Loucy (cell line): ENCODE measurements around the gene KRTAP21-2.
"Not testable (repeated sequence)": the region's sequence is repeated elsewhere in the genome, so short reads cannot be mapped to it uniquely, and the experiment has no call there.

Experiments
- H2AFZ ChIP-seq: fragments of 200-600 bp; sonication (generic); 2 replicates; pipeline ENCODE4 v1.6.0; 2016; ENCODE audit warnings: antibody characterized with exemption, mild to moderate bottlenecking, low read length, moderate library complexity
- H3F3A ChIP-seq: fragments of 200-600 bp; 2 replicates; pipeline ENCODE4 v1.6.0; 2016; ENCODE audit warnings: antibody characterized with exemption, low read depth, mild to moderate bottlenecking
- H3K27me3 ChIP-seq: fragments of 200-600 bp; sonication (generic); 2 replicates; pipeline ENCODE4 v1.6.1; 2014; ENCODE audit warnings: low read length, mild to moderate bottlenecking; ENCODE audit not compliant: insufficient read depth, poor library complexity, severe bottlenecking
- H3K36me3 ChIP-seq: fragments of 200-600 bp; sonication (generic); 2 replicates; pipeline ENCODE4 v1.6.1; 2016; ENCODE audit warnings: low read length; ENCODE audit not compliant: insufficient read depth
- H3K4me1 ChIP-seq: fragments of 200-600 bp; sonication (generic); 2 replicates; pipeline ENCODE4 v1.5.1; 2014; ENCODE audit warnings: low read length, mild to moderate bottlenecking; ENCODE audit not compliant: insufficient read depth, poor library complexity, severe bottlenecking
- H3K4me2 ChIP-seq: fragments of 200-600 bp; sonication (generic); 2 replicates; pipeline ENCODE4 v1.6.0; 2014; ENCODE audit warnings: antibody characterized with exemption, low read length, low read depth, mild to moderate bottlenecking; ENCODE audit not compliant: poor library complexity, severe bottlenecking
- H3K4me3 ChIP-seq: fragments of 200-600 bp; sonication (generic); 2 replicates; pipeline ENCODE4 v1.5.1; 2014; ENCODE audit warnings: low read length, mild to moderate bottlenecking, mixed read lengths; ENCODE audit not compliant: poor library complexity, severe bottlenecking
- H3K79me2 ChIP-seq: fragments of 200-600 bp; sonication (generic); 2 replicates; pipeline ENCODE4 v1.6.1; 2014; ENCODE audit warnings: low read length; ENCODE audit not compliant: insufficient read depth
- H3K9ac ChIP-seq: fragments of 200-600 bp; sonication (generic); 2 replicates; pipeline ENCODE4 v1.6.0; 2014; ENCODE audit warnings: mild to moderate bottlenecking, low read depth, low read length, moderate library complexity; ENCODE audit not compliant: poor library complexity, severe bottlenecking
- H3K9me2 ChIP-seq: fragments of 200-600 bp; sonication (generic); replicated peaks from 2 replicates; pipeline ENCODE4 v1.6.1; 2016; ENCODE audit warnings: low read depth, low read length, mixed read lengths
- H3K9me3 ChIP-seq: fragments of 200-600 bp; sonication (generic); 2 replicates; pipeline ENCODE4 v1.6.1; 2014; ENCODE audit warnings: mild to moderate bottlenecking, antibody characterized with exemption, low read length, low read depth; ENCODE audit not compliant: insufficient read depth
- H4K20me1 ChIP-seq: fragments of 200-600 bp; sonication (generic); 2 replicates; pipeline ENCODE4 v1.6.0; 2014; ENCODE audit warnings: antibody characterized with exemption, low read length, mild to moderate bottlenecking; ENCODE audit not compliant: insufficient read depth, poor library complexity, severe bottlenecking
- EZH2phosphoT487 ChIP-seq: fragments of 200-600 bp; IDR thresholded peaks from 2 replicates; pipeline ENCODE4 v1.6.1; 2018; ENCODE audit warnings: antibody characterized with exemption, mild to moderate bottlenecking, moderate library complexity, borderline replicate concordance
- TF ChIP-seq, protein P1 (sequence below): fragments of 200-600 bp; sonication (generic); conservative IDR thresholded peaks from 2 replicates; pipeline ENCODE4 v1.5.1; 2014; ENCODE audit warnings: mild to moderate bottlenecking, antibody characterized with exemption, low read length

KRTAP21-2 gene

DNA sequence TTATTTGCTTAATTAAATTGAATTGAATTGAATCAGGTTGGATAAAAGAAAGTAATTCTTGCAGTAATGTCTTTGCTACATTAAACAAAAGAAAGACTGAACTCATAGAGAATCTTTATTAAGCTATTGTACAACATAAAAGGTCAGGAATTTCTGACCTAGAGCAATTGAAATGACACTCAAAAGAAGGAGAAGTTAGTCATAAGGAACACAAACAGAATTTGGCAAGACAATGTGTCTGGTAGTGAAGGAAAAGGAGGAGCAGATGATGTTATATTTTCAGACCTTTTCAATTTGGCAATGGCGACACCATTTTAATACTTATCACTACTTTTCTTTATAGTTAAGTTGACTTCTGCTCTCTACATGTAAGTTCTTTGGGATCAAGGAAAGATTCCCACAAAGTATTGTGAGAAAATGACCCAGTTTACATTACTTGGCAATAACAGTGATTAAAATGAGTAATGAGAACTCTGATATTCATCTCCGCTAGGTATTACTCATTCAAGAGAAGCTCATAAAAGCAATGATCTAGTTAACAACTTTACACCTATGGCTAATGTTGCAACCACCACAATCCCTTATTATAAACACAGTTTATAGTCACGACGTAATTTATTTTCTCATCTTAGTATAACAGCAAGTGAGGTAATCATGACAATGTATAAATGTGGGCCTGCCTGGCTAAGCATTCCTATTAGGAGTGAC, 22.8 kb upstream of the KRTAP21-2 start:
- H3K9ac ChIP-seq: no peak overlapping the region
- H3K27me3 ChIP-seq: no peaks in the 10 kb centered on the region
- H3K4me3 ChIP-seq: no peak overlapping the region
- H4K20me1 ChIP-seq: no peaks in the 10 kb centered on the region
- H2AFZ ChIP-seq: no peak overlapping the region
- no peaks in the 10 kb centered on the region for H3K4me1 ChIP-seq
- no peak overlapping the region for H3K4me2 ChIP-seq
- TF ChIP-seq, protein P1, sequence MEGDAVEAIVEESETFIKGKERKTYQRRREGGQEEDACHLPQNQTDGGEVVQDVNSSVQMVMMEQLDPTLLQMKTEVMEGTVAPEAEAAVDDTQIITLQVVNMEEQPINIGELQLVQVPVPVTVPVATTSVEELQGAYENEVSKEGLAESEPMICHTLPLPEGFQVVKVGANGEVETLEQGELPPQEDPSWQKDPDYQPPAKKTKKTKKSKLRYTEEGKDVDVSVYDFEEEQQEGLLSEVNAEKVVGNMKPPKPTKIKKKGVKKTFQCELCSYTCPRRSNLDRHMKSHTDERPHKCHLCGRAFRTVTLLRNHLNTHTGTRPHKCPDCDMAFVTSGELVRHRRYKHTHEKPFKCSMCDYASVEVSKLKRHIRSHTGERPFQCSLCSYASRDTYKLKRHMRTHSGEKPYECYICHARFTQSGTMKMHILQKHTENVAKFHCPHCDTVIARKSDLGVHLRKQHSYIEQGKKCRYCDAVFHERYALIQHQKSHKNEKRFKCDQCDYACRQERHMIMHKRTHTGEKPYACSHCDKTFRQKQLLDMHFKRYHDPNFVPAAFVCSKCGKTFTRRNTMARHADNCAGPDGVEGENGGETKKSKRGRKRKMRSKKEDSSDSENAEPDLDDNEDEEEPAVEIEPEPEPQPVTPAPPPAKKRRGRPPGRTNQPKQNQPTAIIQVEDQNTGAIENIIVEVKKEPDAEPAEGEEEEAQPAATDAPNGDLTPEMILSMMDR: no peak
- no peak for TF ChIP-seq EZH2phosphoT487
- no peaks in the 10 kb centered on the region for H3K9me3 ChIP-seq
- H3F3A ChIP-seq: no peaks in the 10 kb centered on the region
- no peaks in the 10 kb centered on the region for H3K79me2 ChIP-seq
- no peaks in the 10 kb centered on the region for H3K36me3 ChIP-seq
- no peaks in the 10 kb centered on the region for H3K9me2 ChIP-seq

DNA sequence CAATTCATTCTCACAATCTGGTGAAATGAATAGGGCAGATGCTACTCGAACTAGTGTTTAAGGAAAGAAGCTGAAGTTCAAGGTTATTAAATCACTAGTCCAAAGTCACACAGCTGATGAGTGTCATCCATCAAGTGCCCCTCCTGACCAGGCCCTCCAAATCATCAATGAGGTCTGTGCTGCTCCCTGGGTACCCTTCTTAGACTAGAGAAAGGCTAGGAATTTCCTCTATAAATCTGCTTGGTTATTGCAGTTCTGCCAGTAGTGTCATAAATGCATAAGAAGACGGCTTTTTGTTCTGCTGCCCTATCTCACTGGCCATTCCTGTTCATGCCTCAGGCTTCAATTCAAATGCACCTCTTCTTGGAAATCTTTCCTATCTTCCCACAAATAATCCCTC, 13.7 kb upstream of the KRTAP21-2 start:
- TF ChIP-seq EZH2phosphoT487: no peak
- TF ChIP-seq, protein P1: no peak

DNA sequence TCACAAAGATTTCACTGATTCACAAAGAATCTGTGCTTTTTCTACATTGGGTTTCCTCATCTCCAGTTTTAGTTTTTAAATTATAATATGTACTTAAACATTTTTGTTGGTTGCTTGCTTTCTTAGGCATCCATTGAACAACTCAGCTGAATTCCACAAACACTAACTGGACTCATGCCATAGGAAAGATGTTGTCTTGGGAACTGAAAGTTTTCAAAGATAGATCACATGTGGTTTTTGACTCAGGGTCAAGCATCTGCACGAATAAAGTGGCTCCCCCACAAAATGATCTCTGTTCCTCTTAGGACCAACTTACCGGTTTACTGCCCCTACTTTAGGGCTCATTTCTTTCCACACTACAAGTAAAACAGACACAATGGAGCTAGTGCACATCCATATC, 11.2 kb upstream of the KRTAP21-2 start:
- Histone ChIP-seq H4K20me1 (no peaks in the 10 kb centered on the region), H3K4me3 (no peak overlapping the region), H3K4me2 (no peak overlapping the region)

More for the DNA sequence above, 13.7 kb upstream of the KRTAP21-2 start:
- H3K4me1 ChIP-seq: no peaks in the 10 kb centered on the region
- no peaks in the 10 kb centered on the region for H3K79me2 ChIP-seq
- no peaks in the 10 kb centered on the region for H3K36me3 ChIP-seq
- no peak overlapping the region for H2AFZ ChIP-seq
- no peak overlapping the region for H3K4me2 ChIP-seq
- H3F3A ChIP-seq: no peaks in the 10 kb centered on the region
- H3K9me2 ChIP-seq: no peaks in the 10 kb centered on the region
- H3K4me3 ChIP-seq: no peak overlapping the region
- H3K9ac ChIP-seq: no peak overlapping the region
- H4K20me1 ChIP-seq: no peaks in the 10 kb centered on the region
- H3K27me3 ChIP-seq: no peaks in the 10 kb centered on the region
- peaks cover 5% of the 10 kb centered on the region; the same call in 1 of the 2 replicates for H3K9me3 ChIP-seq

DNA sequence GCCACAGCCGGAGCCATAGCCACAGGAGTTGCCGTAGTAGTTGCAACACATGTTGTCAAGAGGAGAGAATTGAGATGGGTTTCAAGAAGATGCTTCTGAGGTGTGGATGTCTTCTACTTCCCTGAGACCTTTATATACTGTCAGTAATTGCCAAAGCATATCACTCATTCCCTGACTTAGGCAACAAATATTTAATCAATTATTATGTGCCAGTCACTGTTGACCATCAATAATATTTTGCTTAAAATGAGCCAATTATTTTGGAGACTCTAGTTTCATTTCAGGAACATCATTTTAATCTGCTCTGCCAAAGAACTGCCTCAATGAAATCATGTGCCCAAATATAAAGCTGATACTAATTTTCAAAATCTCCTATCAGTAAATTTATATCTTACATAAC, 8.3 kb upstream of the KRTAP21-2 start, which contains the start of gene KRTAP21-1:
Gene KRTAP21-1, minus strand, starts transcription at position 101 of the 400 bp plus-strand sequence. Its CDS starts 50 bp downstream, at position 51.
- H3K79me2 ChIP-seq, H3K36me3 ChIP-seq, H4K20me1 ChIP-seq, H3K4me3 ChIP-seq, H3K9me3 ChIP-seq, H2AFZ ChIP-seq, H3K27me3 ChIP-seq, H3K9me2 ChIP-seq, H3K4me1 ChIP-seq, H3K9ac ChIP-seq, H3F3A ChIP-seq, H3K4me2 ChIP-seq: not testable (repeated sequence)

More for the DNA sequence above, 11.2 kb upstream of the KRTAP21-2 start:
- Histone ChIP-seq H3K4me1 (no peaks in the 10 kb centered on the region), H3K36me3 (no peaks in the 10 kb centered on the region), H2AFZ (no peak overlapping the region), H3K9me2 (no peaks in the 10 kb centered on the region), H3K79me2 (no peaks in the 10 kb centered on the region), H3K9me3 (peaks cover 5% of the 10 kb centered on the region; the same call in 1 of the 2 replicates), H3F3A (no peaks in the 10 kb centered on the region), H3K9ac (no peak overlapping the region), H3K27me3 (no peaks in the 10 kb centered on the region)
- TF ChIP-seq EZH2phosphoT487: no peak
- TF ChIP-seq, protein P1: no peak
